Small intestine (tissue), 7 donors: Measurements from ENCODE around the gene ADCY3. TPM values are rescaled to one million over a fixed set of nuclear protein-coding genes. Genes with fewer than 3 reads are reported as not detected.

Experiments used
- DNase-seq, 2 donors: peaks; one replicate each; pipeline versions ENCODE4 v3.0.0 to v3.0.0-alpha.2; 2013
- FAIRE-seq: peaks from 2 replicates; lab custom pipeline; 2012; peaks lifted over from hg19 to GRCh38; lab: Jason Lieb, UNC
- H3K27ac ChIP-seq, 3 donors: one replicate each; pipeline ENCODE4 v1.5.1; 2013; ENCODE audit warnings: low read length in 2 of 3, mild to moderate bottlenecking in 2 of 3, control low read depth in 1 of 3, inconsistent platforms in 1 of 3, low read depth in 1 of 3, moderate library complexity in 1 of 3
- H3K27me3 ChIP-seq, 3 donors: one replicate each; pipeline ENCODE4 v1.6.1; 2013; ENCODE audit warnings: low read length in 3 of 3, inconsistent platforms in 1 of 3; ENCODE audit not compliant: control insufficient read depth in 3 of 3, insufficient read depth in 3 of 3
- H3K36me3 ChIP-seq, 3 donors: one replicate each; pipeline ENCODE4 v1.6.1; 2013; ENCODE audit warnings: low read length in 3 of 3, inconsistent platforms in 1 of 3, low read depth in 1 of 3, mild to moderate bottlenecking in 1 of 3, moderate library complexity in 1 of 3; ENCODE audit not compliant: control insufficient read depth in 3 of 3, insufficient read depth in 2 of 3
- H3K4me1 ChIP-seq, 3 donors: one replicate each; pipeline ENCODE4 v1.6.1; 2013; ENCODE audit warnings: low read length in 2 of 3, inconsistent platforms in 1 of 3, low read depth in 1 of 3, mild to moderate bottlenecking in 1 of 3, moderate library complexity in 1 of 3; ENCODE audit not compliant: control insufficient read depth in 3 of 3, insufficient read depth in 2 of 3
- H3K4me3 ChIP-seq, 3 donors: one replicate each; pipeline ENCODE4 v1.5.1; 2013; ENCODE audit warnings: low read length in 3 of 3, control low read depth in 1 of 3, inconsistent platforms in 1 of 3, low read depth in 1 of 3, mild to moderate bottlenecking in 1 of 3, moderate library complexity in 1 of 3
- H3K9me3 ChIP-seq, 2 donors: one replicate each; pipeline ENCODE4 v1.6.1; 2013; ENCODE audit warnings: low read depth in 1 of 2, low read length in 1 of 2; ENCODE audit not compliant: control insufficient read depth in 2 of 2, insufficient read depth in 1 of 2
- WGBS, 3 donors: extraction: QIAGEN DNeasy Blood & Tissue Kit; methylation state at CpG; one replicate each; pipeline ENCODE4 v1.1.7; 2013; 5-methylcytosine and 5-hydroxymethylcytosine counted together
- polyA plus RNA-seq, 4 donors: library from polyadenylated mRNA; stranded (reverse) in 3 of 4; unstranded in 1 of 4; fragments of 200-250 nt in 3 of 4; fragments of 120-200 nt in 1 of 4; gene quantifications; one replicate each; pipeline versions ENCODE4 v1.2.1 to v1.2.3, GENCODE V29; 2013
- donor health status: healthy with polysubstance abuse.
- donor health status: control.
- donor health status: control.
- donor health status: Bipolar disorder and iron deficiency.
- donor health status: healthy.

ADCY3 gene
- polyA plus RNA-seq, 4 donors, result 3.6 to 36.3 (median 9.8) TPM

DNA sequence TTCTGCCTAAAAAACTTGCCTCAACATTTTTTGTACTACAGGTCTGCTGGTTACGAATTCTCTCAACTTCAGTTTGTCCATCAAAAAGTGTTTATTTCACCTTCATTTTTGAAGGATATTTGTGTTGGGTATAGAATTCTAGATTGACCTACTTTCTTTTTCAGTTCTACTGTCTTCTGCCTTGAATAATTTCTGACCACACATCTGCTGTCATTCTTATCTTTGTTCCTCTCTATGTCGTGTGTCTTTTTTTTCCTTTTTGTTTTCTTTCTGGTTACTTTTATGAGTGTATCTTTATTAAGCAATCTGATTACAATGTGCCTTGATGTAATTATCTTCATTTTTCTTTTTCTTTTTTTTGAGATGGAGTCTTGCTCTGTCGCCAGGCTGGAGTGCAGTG is 25.3 kb downstream of the ADCY3 start:
- no peaks in the 10 kb centered on the region for H3K27me3 ChIP-seq
- no peak for FAIRE-seq
- DNase-seq, result no peak
- H3K9me3 ChIP-seq, result peaks cover 0 to 32% of the 10 kb centered on the region in 2 donors
- H3K27ac ChIP-seq, result no peak overlapping the region
- peaks cover 0 to 10% (median 0%) of the 10 kb centered on the region in 3 donors for H3K36me3 ChIP-seq
- 61 to 85% (median 73%) methylated on average over 3 of the region's 3 CpGs for WGBS, 3 donors
- H3K4me1 ChIP-seq, result peaks cover 0 to 2% (median 0%) of the 10 kb centered on the region in 3 donors
- H3K4me3 ChIP-seq, result no peak overlapping the region

DNA sequence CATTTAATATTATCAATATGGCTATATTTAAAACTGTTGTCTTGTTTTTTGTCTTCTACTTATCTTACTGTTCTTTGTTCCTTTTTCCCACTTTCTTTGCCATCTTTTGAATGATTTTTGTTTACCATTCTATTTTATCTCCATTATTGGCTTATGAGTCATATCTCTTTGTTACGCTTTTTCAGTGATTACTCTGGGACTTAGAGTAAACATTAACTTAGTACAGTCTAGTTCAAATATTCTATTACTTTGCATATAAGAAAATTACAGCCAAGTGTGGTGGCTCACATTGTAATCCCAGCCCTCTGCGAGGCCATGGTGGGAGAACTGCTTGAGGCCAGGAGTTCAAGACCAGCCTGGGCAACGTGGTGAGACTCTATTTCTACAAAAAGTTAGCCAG is 26.1 kb downstream of the ADCY3 start:
- FAIRE-seq, result no peak
- H3K9me3 ChIP-seq, result peaks cover 0 to 32% of the 10 kb centered on the region in 2 donors

DNA sequence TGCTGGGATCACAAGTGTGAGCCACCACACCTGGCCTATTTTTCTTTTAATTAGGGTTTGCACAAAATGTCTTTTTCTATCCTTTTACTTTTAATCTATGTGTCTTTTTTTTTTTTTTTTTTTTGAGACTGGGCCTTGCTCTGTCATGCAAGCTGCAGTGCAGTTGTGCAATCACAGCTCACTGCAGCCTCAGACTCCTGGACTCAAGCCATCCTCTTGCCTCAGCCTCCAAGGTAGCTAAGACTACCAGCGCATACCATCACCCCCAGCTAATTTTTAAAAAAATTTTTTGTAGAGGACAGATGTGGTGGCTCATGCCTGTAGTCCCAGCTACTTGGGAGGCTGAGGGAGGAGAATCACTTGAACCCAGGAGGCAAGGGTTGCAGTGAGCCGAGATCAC is 27.1 kb downstream of the ADCY3 start:
- no peak for FAIRE-seq
- peaks cover 0 to 2% (median 0%) of the 10 kb centered on the region in 3 donors for H3K4me1 ChIP-seq
- H3K27ac ChIP-seq, result no peak overlapping the region
- H3K4me3 ChIP-seq, result no peak overlapping the region
- H3K9me3 ChIP-seq, result peaks cover 0 to 32% of the 10 kb centered on the region in 2 donors
- peaks cover 0 to 3% (median 0%) of the 10 kb centered on the region in 3 donors for H3K36me3 ChIP-seq
- no peak for DNase-seq
- H3K27me3 ChIP-seq, result no peaks in the 10 kb centered on the region
- WGBS, 3 donors, result 98 to 100% (median 98%) methylated on average over 2 of the region's 2 CpGs

More for the DNA sequence above, 26.1 kb downstream of the ADCY3 start:
- H3K36me3 ChIP-seq, result peaks cover 0 to 10% (median 0%) of the 10 kb centered on the region in 3 donors
- DNase-seq, result peak in 1 of 2 donors; percentile 29
- no peaks in the 10 kb centered on the region for H3K27me3 ChIP-seq
- H3K4me1 ChIP-seq, result peaks cover 0 to 2% (median 0%) of the 10 kb centered on the region in 3 donors
- 35 to 53% (median 52%) methylated on average over 3 of the region's 3 CpGs for WGBS, 3 donors
- H3K27ac ChIP-seq, result no peak overlapping the region
- no peak overlapping the region for H3K4me3 ChIP-seq

DNA sequence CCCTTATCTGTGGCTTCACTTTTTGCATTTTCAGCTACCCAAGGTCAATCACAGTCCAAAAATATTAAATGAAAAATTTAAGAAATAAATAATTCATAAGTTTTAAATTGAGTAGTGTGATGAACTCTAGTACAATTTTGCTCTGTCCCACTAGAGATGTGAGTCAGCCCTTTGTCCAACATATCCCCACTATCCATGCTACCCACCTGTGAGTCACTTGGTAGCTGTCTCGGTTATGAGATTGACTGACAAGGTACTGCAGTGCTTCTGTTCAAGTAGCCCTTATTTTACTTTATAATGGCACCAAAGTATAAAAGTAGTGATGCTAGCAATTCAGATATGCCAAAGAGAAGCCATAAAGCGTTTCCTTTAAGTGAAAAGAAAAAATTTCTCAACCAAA is 28.8 kb downstream of the ADCY3 start:
- Histone ChIP-seq H3K27ac (no peak overlapping the region), H3K36me3 (peaks cover 0 to 6% (median 0%) of the 10 kb centered on the region in 3 donors), H3K9me3 (peaks cover 0 to 23% of the 10 kb centered on the region in 2 donors), H3K4me1 (peaks cover 0 to 2% (median 0%) of the 10 kb centered on the region in 3 donors), H3K4me3 (no peak overlapping the region), H3K27me3 (no peaks in the 10 kb centered on the region)
- DNase-seq, result no peak
- WGBS, 3 donors, result 97 to 98% (median 98%) methylated on average over 2 of the region's 2 CpGs
- FAIRE-seq, result no peak

DNA sequence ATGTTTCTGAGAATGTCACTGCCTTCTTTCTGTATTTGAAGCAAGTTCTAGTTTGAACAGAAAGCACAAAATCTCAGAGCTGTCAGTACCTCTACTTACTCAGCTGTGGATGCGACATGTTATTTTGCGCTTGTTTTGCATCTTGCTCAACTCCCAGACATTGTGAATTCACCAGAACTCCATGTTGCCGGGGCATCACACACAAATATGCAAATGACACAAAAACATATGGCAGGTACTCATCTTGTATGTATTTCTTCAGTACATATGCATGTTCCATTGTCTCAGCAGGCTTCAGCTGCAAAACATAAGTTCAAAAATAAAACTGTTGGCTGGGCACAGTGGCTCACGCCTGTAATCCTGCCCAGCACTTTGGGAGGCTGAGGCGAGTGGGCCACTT is 30.8 kb downstream of the ADCY3 start:
- WGBS, 3 donors, result 96 to 98% (median 96%) methylated on average over 5 of the region's 5 CpGs
- no peak for FAIRE-seq
- H3K9me3 ChIP-seq, result peaks cover 0 to 9% of the 10 kb centered on the region in 2 donors
- no peaks in the 10 kb centered on the region for H3K27me3 ChIP-seq
- no peak for DNase-seq
- H3K36me3 ChIP-seq, result peaks cover 0 to 6% (median 0%) of the 10 kb centered on the region in 3 donors
- no peak overlapping the region for H3K4me3 ChIP-seq
- peaks cover 0 to 2% (median 0%) of the 10 kb centered on the region in 3 donors for H3K4me1 ChIP-seq
- H3K27ac ChIP-seq, result no peak overlapping the region

DNA sequence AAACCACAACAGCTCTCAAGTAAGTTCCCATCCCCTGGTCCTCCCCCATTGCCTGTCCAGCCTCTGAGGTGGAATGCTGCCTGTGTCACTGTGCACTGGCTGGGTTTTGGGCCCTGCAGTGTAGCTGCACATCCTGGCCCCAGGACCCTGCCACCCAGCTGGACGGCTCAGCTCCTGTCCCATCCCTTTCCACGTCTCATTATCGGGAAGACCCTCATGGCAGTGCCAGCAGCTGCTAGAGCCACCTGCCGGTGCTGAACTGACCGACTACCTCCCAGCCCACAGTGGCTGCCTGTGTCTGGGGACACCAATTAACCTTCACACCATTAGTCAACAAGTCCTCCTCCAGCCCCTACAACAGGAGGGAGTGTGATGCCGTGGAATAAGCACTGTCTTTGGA is 31.9 kb downstream of the ADCY3 start:
- H3K4me3 ChIP-seq, result no peak overlapping the region
- H3K27ac ChIP-seq, result peak overlapping the region in 1 of 3 donors; percentile 1

DNA sequence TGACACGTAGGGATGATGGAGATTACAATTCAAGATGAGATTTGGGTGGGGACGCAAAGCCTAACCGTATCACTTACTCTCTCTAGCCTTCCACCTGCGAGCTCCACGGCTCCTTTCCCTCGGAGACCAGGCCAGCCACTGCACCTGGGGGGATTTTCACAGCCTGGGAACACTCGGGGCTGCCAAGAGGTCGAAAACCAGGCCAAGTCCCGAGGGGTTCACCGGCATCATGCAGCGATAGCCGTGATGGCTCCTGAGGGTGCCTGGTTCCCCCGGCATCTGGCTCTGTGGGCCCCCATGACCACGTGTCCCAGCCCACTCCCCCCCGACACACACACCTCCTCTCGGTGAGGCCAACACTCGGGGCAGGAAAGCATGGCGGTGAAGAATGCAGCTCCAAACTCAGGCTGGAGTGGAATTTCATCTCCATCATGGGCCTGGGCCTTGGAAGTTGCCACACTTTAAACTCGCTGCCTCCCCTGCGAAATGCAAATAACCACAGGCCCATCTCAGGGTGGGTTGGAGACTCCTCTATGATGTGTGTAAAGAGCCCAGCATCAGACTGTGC is 32.6 kb downstream of the ADCY3 start:
- H3K27me3 ChIP-seq, result no peaks in the 10 kb centered on the region
- DNase-seq (no peak), FAIRE-seq (no peak)
- no peaks in the 10 kb centered on the region for H3K4me1 ChIP-seq
- 91 to 94% (median 94%) methylated on average over 20 of the region's 20 CpGs for WGBS, 3 donors
- peaks cover 0 to 6% (median 0%) of the 10 kb centered on the region in 3 donors for H3K36me3 ChIP-seq
- no peak overlapping the region for H3K4me3 ChIP-seq
- no peak overlapping the region for H3K27ac ChIP-seq
- H3K9me3 ChIP-seq, result no peaks in the 10 kb centered on the region

More for the DNA sequence above, 31.9 kb downstream of the ADCY3 start:
- peaks cover 0 to 6% of the 10 kb centered on the region in 2 donors for H3K9me3 ChIP-seq
- no peak for DNase-seq
- H3K27me3 ChIP-seq, result no peaks in the 10 kb centered on the region
- no peaks in the 10 kb centered on the region for H3K4me1 ChIP-seq
- 93 to 98% (median 96%) methylated on average over 6 of the region's 6 CpGs for WGBS, 3 donors
- peaks cover 0 to 6% (median 0%) of the 10 kb centered on the region in 3 donors for H3K36me3 ChIP-seq
- no peak for FAIRE-seq

DNA sequence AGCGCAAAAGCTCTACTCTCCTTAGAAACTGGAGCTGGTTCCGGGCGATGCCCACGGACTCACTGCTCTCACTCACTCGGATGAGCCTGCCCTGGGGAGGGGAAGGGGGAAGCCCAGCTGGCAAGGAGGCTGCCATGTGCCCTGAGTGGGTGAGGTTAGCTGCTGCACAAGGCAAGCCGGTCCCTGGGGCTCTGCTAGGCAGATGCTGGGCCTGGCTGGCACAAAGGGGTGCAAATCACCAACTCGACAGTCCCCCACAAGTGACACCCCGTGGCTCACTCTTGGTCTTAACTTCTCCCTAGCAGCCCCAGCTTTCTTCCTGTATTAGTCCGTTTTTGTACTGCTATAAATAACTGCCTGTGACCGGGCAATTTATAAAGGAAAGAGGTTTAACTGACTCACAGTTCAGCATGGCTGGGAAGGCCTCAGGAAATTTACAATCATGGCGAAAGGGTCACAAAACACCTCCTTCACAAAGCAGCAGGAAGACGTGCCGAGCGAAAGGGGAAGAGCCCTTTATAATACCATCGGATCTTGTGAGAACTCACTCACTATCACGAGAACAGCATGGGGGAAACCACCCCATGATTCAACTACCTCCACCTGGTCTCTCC is 33.2 kb downstream of the ADCY3 start:
- Histone ChIP-seq H3K4me1 (no peaks in the 10 kb centered on the region), H3K27ac (peak overlapping the region in 2 of 3 donors; percentile 28 to 65), H3K9me3 (no peaks in the 10 kb centered on the region), H3K36me3 (peaks cover 0 to 6% (median 0%) of the 10 kb centered on the region in 3 donors), H3K27me3 (no peaks in the 10 kb centered on the region), H3K4me3 (no peak overlapping the region)
- whole genome bisulfite sequencing, 3 donors, result 56 to 91% (median 76%) methylated on average over 16 of the region's 16 CpGs
- DNase-seq (no peak), FAIRE-seq (no peak)
